Upper lobe of left lung (tissue), 6 donors: ENCODE data around the gene LYRM1. TPM values are rescaled to one million over a fixed set of nuclear protein-coding genes. Genes with fewer than 3 reads are reported as not detected.
A peak's percentile ranks its signal among the peaks of the same experiment; 100 is the strongest.

Experiments
- ATAC-seq, 2 donors: fragments of 200-7000 bp; cut with Tn5 transposase; one replicate each; pipeline ENCODE4 v1.9.1; 2022; ENCODE audit warnings: mild to moderate bottlenecking in 2 of 2, moderate library complexity in 2 of 2; ENCODE audit not compliant: low FRiP score in 2 of 2
- DNase-seq, 2 donors: peaks; one replicate each; pipeline ENCODE4 v3.0.0-alpha.2; 2019 to 2020
- H3K27ac ChIP-seq, 4 donors: fragments of 200-600 bp; sonication (generic); one replicate each; pipeline ENCODE4 v1.5.1; 2016 to 2019
- H3K27me3 ChIP-seq, 4 donors: fragments of 200-600 bp; sonication (generic); one replicate each; pipeline ENCODE4 v1.5.1; 2017 to 2019
- H3K36me3 ChIP-seq, 4 donors: fragments of 200-600 bp; sonication (generic); one replicate each; pipeline ENCODE4 v1.5.1; 2016 to 2019
- H3K4me1 ChIP-seq, 4 donors: fragments of 200-600 bp; sonication (generic); one replicate each; pipeline ENCODE4 v1.5.1; 2018 to 2019
- H3K4me3 ChIP-seq, 4 donors: fragments of 200-600 bp; sonication (generic); one replicate each; pipeline ENCODE4 v1.5.1; 2017 to 2019; ENCODE audit warnings: mild to moderate bottlenecking in 2 of 4, moderate library complexity in 1 of 4
- H3K9me3 ChIP-seq, 4 donors: fragments of 200-600 bp; sonication (generic); one replicate each; pipeline ENCODE4 v1.5.1; 2018 to 2019
- EP300 ChIP-seq, 4 donors: sonication (generic); formaldehyde crosslinking; IDR thresholded peaks; one replicate each; pipeline ENCODE4 v1.5.1; 2017; ENCODE audit warnings: antibody characterized with exemption in 4 of 4, control low read depth in 2 of 4
- POLR2A ChIP-seq, 4 donors: fragments of 450-650 bp; IDR thresholded peaks; one replicate each; pipeline ENCODE4 v1.5.1; 2016 to 2017; ENCODE audit warnings: antibody characterized with exemption in 4 of 4, mild to moderate bottlenecking in 2 of 4
- POLR2AphosphoS5 ChIP-seq, 2 donors: sonication (generic); formaldehyde crosslinking; IDR thresholded peaks; one replicate each; pipeline ENCODE4 v1.5.1; 2017; ENCODE audit warnings: antibody characterized with exemption in 2 of 2
- WGBS, 2 donors: methylation state at CpG; one replicate each; pipeline ENCODE4 v1.1.5; 2017 to 2018; 5-methylcytosine and 5-hydroxymethylcytosine counted together
- total RNA-seq, 6 donors: library from RNA; depleted of rRNA in 4 of 6; stranded (reverse); fragments of >200 nt in 4 of 6; gene quantifications; one replicate each; pipeline versions ENCODE4 v1.1.0 to v1.2.1, GENCODE V29; 2016 to 2021
- TF ChIP-seq, protein P1 (sequence below), 6 experiments: fragments of 450-650 bp in 4 of 6; fragments of 200-600 bp in 2 of 6; sonication (generic) in 2 of 6; IDR thresholded peaks; one replicate each; pipeline ENCODE4 v1.5.1; 2016 to 2019; ENCODE audit warnings: antibody characterized with exemption in 6 of 6
- donor health status: DM: no; HTN: no; CAD: no; lungs with moderate emphysema.
- donor health status: DM: no; HTN: yes; CAD: no; lungs with severe emphysema.

Gene LYRM1
- total RNA-seq, 6 donors from 2014 or later, result 6.8 to 34.4 (median 22.3) TPM

DNA sequence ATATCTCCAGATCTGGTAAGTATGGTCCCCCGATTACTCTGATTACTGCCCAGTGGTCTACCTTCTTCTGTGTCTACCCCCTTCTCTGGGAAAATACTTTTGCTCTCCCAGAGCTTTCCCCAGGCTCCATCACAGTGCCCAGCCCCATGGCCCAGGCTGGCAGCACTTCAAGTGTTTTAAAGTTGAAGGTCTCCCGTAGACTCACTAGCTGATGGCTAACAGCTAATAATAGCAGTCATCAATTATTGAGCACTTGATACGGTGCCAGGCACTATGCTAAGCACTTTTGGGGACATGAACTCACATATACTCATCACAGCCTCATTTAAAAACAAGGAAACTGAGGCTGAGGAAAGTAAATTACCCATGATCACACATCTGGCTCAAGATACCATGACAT lies 33.8 kb upstream of the LYRM1 start:
- no peak for TF ChIP-seq EP300 (IDR thresholded peaks at IDR 0.05)
- no peak for TF ChIP-seq POLR2AphosphoS5 (IDR thresholded peaks at IDR 0.05)
- TF ChIP-seq POLR2A (IDR thresholded peaks at IDR 0.05), result no peak
- TF ChIP-seq, protein P1, sequence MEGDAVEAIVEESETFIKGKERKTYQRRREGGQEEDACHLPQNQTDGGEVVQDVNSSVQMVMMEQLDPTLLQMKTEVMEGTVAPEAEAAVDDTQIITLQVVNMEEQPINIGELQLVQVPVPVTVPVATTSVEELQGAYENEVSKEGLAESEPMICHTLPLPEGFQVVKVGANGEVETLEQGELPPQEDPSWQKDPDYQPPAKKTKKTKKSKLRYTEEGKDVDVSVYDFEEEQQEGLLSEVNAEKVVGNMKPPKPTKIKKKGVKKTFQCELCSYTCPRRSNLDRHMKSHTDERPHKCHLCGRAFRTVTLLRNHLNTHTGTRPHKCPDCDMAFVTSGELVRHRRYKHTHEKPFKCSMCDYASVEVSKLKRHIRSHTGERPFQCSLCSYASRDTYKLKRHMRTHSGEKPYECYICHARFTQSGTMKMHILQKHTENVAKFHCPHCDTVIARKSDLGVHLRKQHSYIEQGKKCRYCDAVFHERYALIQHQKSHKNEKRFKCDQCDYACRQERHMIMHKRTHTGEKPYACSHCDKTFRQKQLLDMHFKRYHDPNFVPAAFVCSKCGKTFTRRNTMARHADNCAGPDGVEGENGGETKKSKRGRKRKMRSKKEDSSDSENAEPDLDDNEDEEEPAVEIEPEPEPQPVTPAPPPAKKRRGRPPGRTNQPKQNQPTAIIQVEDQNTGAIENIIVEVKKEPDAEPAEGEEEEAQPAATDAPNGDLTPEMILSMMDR (IDR thresholded peaks at IDR 0.05), result no peak
- 72 to 89% methylated on average over 3 of the region's 3 CpGs for WGBS, 2 donors
- H3K27me3 ChIP-seq, result no peaks in the 10 kb centered on the region
- DNase-seq (no peak), ATAC-seq (no peak)
- peaks cover 0 to 7% (median 5%) of the 10 kb centered on the region in 4 donors for H3K36me3 ChIP-seq
- H3K27ac ChIP-seq, result peak overlapping the region; percentile 8 to 65 (median 28)
- H3K4me3 ChIP-seq, result no peak overlapping the region
- no peaks in the 10 kb centered on the region for H3K9me3 ChIP-seq
- H3K4me1 ChIP-seq, result peaks cover 33 to 53% (median 46%) of the 10 kb centered on the region in 4 donors

DNA sequence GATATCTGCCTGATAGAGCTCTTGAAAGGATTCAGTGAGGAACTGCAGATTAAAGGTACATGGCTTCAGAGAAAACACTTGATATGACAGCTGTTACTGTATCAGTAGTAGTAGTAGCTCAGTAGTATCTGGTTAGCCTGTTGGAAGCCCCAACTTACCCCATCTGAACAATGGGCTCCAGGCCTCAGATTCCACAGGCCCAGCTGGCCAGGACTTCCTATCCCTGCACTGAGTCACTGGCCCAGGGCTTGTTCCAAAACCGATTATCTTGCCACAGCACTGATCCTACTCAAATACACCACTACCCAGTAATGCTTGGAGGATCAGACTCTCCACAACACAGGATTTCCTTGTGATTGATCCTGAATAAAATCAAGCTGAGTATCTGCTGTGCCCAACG lies 33.0 kb upstream of the LYRM1 start:
- ATAC-seq (peak in 1 of 2 donors; percentile 61), DNase-seq (no peak)
- 68 to 82% methylated on average over 2 of the region's 2 CpGs for WGBS, 2 donors
- H3K27me3 ChIP-seq, result no peaks in the 10 kb centered on the region
- H3K4me1 ChIP-seq, result peaks cover 38 to 56% (median 49%) of the 10 kb centered on the region in 4 donors
- no peaks in the 10 kb centered on the region for H3K9me3 ChIP-seq
- peak overlapping the region in 1 of 4 donors; percentile 20 for H3K4me3 ChIP-seq
- H3K36me3 ChIP-seq, result no peaks in the 10 kb centered on the region
- TF ChIP-seq POLR2AphosphoS5 (IDR thresholded peaks at IDR 0.05) (no peak), POLR2A (IDR thresholded peaks at IDR 0.05) (no peak), EP300 (IDR thresholded peaks at IDR 0.05) (no peak)
- TF ChIP-seq, protein P1 (IDR thresholded peaks at IDR 0.05), result no peak
- peak overlapping the region in 2 of 4 donors; percentile 1 to 8 for H3K27ac ChIP-seq

DNA sequence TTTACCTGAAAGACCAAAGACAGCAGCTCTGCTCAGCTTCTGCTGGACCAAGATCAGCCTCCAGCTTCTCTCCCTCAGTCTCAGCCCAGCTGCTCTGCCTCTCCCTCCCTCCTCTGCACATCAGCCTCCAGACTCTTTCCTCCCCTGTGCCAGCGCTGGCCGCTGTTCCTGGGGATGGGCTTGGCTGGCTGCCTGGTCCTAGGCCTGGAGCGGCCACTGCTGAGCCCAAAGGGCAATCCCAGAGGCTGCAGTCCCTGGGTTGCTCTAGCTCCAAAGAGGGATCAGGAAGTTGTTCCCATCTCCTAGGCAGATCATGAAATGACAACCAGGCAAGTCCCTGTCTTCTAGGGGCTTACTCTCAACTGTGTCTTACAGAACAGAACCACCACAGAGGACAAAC lies 31.7 kb upstream of the LYRM1 start:
- DNase-seq (peak; percentile 63 to 90), ATAC-seq (peak; percentile 85 to 89)
- TF ChIP-seq, protein P1 (IDR thresholded peaks at IDR 0.05), result no peak
- TF ChIP-seq POLR2A (IDR thresholded peaks at IDR 0.05) (no peak), EP300 (IDR thresholded peaks at IDR 0.05) (no peak), POLR2AphosphoS5 (IDR thresholded peaks at IDR 0.05) (no peak)
- no peaks in the 10 kb centered on the region for H3K36me3 ChIP-seq
- H3K4me1 ChIP-seq, result peaks cover 39 to 63% (median 52%) of the 10 kb centered on the region in 4 donors
- H3K4me3 ChIP-seq, result peak overlapping the region in 1 of 4 donors; percentile 20
- no peaks in the 10 kb centered on the region for H3K9me3 ChIP-seq
- peak overlapping the region; percentile 3 to 62 (median 26) for H3K27ac ChIP-seq
- H3K27me3 ChIP-seq, result no peaks in the 10 kb centered on the region
- WGBS, 2 donors, result 10 to 38% methylated on average over 2 to 3 of the region's 3 CpGs

DNA sequence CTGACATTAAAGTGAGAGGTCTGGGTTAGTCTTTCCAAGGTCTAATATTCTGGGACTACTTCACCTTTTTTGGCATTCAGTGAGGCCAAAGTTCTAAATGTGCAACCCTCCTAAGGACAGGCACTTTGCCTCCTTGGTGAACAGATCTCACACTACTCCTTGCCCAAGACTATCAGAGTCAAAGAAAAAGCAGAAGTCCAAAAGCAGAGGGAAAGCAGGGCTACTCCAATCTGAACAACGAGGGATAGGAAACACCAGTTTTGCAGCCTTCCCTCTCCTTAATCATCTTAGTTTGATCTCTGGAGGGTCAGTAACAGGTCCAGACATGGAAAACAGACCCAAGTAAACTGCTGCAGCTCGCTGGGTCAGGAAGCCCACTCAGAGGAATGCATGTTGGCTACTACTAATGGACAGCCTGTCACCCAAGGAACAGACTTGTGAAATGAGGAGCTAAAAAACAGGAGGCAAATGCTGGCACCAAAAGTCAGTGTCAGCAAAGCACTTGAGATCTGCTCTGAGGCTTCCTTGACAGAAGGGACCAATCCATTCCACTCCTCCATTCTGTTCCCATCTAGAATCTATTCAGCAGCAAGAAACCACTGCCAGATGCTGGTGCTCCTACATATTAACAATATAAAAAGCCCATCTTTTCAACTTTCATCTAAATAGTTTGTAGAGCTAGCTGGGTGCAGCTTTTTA lies 30.3 kb upstream of the LYRM1 start:
- 50 to 61% methylated on average over 2 of the region's 2 CpGs for WGBS, 2 donors
- Histone ChIP-seq H3K27me3 (no peaks in the 10 kb centered on the region), H3K27ac (peak overlapping the region; percentile 19 to 62 (median 40)), H3K4me1 (peaks cover 51 to 75% (median 65%) of the 10 kb centered on the region in 4 donors), H3K9me3 (no peaks in the 10 kb centered on the region), H3K4me3 (no peak overlapping the region), H3K36me3 (no peaks in the 10 kb centered on the region)
- TF ChIP-seq POLR2A (IDR thresholded peaks at IDR 0.05) (no peak), EP300 (IDR thresholded peaks at IDR 0.05) (no peak), POLR2AphosphoS5 (IDR thresholded peaks at IDR 0.05) (no peak)
- TF ChIP-seq, protein P1 (IDR thresholded peaks at IDR 0.05), result no peak
- ATAC-seq (no peak), DNase-seq (no peak)
